Limb (tissue), 2 donors: ENCODE data around the gene TBC1D20.
A peak's percentile ranks its signal among the peaks of the same experiment; 100 is the strongest.

ENCODE experiments used
- DNase-seq, 2 donors: peaks; one replicate each; pipeline ENCODE4 v3.0.0-alpha.2; 2016; ENCODE audit errors: extremely low spot score in 2 of 2

TBC1D20 gene

DNA sequence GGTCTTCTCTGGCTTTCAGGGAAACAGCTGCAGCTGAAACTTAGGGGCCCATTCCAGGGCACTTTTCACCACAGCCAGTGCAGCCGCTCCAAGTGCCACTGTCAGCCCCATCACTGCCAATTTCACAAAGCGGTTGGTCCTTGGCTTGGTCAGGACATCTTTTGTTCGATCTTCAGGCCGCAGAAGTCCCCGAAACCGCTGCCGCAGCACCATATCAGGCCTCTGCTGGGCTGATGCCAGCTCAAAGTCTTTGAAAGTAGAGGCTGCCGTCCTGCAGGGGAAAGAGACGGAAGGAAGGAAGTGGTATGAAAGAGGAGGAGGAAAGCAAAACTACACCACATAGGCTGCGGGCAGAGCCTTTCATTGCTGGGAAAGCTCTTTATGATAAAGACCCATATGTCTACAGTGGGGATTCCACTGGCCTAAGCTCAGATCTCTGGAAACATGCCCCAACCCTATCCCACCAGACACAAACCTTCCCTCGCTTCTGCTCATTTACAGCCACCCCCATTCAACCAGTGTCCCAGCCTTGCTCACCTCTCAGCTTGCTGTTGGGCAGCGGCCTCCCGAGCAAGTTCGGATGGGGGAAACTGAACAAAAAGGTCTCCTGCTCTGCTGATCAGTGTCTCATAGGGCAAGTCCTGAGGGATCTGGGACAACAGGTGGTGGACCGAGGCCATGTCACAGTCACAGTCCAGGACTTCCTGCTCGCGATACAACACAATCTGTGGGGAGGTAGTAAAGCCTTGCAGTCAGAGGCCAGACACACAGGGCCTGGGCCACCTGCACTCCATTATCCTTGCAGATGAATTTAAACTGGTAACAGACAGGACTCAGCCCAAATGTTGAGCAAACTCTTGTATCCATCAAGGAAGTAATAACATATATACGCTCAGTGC lies 23.5 kb downstream of the TBC1D20 start:
- no peak for DNase-seq

DNA sequence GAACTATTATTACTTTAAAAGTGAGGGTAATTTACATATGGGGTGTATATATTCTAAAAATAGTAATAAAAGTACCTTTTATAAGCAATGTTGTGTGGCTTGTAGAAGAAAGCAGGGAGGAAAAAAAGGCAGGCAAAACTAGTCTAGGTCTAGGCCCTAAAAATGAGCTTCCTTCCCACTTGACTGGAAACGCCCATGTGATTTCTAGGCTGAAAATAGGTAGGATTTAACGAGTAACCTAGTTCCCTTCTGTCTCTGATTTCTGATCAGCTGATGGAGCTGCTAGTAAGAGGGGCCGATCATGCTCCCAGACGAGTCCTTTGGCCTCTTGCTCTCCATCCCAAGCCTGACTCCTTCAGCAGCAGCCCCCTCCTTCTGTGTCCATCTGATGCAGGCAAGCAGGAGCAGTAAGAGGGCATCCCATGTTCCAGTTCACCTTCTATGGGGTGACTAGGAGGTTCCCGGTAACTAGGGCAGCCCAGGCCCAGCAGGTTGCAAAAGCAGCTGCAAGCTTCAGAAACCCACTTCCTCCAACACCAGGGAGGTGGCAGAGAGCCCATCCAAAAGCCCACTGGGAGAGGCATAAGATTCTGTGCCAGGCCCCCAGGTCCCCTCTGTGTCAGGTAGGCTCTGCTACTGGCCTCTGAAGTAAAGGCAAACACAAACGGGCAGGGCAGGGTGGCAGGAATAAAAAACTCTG lies 24.4 kb downstream of the TBC1D20 start:
- no peak for DNase-seq

DNA sequence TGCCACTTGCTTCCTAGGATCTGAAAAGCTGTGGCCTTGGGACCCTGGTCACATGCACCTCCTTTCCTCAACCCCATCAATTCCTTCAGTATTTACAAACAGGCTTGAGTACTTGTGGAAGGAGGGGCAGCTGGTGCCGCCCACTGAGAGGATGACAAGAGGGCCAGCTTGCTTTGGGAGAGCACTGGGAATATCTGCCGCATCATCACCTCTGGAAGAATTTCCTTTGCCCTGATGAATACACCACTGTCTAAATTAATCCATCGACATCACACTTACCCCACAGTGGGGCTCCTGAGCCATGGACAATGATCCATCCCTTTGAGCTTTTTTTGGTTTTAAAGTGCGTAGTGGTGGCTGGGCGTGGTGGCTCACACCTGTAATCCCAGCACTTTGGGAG lies 25.9 kb downstream of the TBC1D20 start:
- no peak for DNase-seq

DNA sequence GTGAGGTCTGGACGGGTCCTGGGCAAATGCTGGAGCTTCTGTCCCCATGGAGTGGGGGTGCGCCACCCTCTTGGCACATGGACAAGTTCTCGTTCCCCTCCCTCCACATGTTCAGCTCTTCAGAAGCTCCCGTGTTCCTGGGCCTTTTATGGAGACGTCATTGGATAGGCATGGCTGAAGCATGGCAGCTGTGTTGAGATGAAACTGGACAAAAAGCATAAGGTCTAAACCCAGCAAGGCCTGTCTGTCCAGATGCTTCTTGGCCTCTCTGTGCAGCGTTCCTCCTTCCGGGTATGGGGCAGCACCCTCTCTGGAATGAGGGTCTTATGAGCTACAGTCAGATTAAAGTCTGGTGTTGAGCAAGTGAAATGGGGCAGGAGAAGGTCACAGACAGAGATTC lies 26.8 kb downstream of the TBC1D20 start:
- no peak for DNase-seq

DNA sequence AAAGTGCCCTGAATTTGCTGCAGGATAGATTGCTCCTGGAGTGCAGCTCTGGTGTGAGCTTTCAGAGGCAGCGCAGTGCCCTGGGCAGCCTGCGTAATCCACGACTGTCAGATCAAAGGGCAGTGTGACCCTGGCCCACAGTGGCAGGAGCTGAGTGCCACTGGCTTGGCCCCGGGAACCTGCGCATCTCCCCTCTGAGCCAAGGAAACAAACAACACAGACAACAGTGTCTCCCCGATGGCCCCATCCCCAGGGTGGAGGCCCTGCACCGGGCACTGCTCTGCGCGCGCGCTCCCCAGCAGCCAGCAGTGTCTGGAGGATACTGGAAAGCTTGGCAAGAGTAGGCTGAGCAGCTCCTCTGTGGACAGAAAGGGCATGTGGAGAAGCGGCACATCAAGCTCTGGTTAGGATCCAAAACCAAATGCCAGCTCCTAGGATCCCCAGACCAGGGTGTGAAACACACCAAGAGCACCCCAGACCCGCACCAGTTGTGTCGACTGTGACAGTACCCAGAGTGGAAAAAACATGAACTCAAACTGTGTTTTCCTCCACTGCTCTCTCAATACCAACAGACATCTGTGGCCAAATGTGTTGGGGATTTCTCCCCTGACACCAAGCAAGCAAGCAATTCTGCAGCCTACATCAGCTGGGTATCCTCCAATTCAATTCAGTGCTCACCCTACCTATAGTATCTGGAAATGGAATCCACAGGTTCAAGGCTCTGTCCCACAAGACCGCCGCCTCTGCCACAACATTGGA lies 27.5 kb downstream of the TBC1D20 start:
- DNase-seq: no peak

DNA sequence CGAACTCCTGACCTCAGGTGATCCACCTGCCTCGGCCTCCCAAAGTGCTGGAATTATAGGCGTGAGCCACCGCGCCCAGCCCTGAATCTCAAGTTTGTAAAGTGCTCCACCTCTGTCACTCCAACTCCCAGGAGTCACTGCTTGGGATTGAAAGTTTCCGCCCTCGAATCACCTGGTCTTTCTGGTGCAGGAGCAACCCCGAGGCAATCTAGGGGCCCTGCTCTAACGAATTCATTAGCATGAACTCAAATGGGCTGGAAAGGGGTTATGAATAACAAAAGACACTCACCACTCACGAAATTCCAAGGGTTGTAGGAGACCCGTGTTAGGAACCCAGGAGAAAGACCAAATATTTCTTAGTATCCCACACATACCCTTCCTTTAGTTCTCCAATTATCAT lies 28.1 kb downstream of the TBC1D20 start:
- no peak for DNase-seq

DNA sequence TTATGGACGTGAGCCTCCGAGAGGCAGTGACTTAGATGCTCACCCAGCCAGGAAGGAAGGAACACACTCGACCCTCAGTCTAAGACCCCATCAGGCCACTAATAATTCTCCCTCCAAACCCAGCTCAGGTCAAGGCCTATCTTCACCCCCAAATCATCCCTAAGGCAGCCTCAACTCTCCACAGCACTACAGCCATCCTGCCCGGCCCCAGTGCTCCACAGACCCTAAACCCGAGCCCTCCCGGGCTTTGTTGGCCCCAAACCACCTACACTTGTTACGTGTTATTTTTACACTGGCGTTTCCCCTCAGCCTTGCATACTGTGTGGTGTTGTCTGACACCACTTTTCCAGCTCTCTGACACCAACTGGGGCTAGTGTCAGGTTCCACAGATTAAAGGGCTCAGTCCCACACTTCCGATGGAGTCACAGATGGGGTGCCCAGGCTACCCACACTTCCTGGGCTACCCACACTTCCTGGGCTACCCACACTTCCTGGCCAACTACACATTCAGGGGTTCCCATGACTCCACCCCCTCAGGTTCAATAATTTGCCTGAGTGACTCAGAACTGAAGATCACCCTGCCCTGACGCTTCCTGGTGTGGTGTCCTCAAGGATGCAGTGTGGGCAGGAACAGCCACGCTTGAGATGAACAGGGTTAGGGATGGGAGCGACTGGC lies 28.9 kb downstream of the TBC1D20 start:
- DNase-seq: no peak

DNA sequence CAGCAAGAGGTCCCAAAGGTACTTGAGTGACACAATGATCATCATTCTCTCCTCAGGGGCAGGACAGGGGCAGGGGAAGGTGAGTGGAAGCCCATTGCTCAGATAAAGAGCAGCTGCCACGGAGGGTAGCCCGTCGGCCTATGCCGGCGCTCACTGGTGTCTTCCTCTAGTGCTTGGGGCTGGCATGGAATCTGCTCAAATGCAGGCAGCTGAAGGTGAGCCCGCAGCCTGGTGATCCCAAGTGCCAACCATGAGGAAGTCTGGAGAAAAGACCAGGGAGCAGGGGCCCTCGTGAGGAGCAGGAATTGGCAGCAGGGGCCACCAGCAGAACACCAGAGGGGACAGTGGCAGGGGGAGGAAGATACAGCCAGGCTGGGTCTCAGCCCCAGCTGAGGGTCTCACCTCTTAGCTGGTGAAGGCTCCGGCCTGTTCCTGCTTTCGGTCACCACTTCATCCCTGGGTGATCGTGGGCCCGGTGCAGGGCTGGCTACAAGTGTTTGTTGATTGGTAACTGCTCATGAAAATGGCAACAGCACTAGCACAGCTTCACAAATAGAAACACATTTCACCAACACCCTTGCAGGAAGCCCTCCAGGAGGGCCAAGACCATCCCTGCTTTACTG lies 29.5 kb downstream of the TBC1D20 start:
- DNase-seq: no peak

DNA sequence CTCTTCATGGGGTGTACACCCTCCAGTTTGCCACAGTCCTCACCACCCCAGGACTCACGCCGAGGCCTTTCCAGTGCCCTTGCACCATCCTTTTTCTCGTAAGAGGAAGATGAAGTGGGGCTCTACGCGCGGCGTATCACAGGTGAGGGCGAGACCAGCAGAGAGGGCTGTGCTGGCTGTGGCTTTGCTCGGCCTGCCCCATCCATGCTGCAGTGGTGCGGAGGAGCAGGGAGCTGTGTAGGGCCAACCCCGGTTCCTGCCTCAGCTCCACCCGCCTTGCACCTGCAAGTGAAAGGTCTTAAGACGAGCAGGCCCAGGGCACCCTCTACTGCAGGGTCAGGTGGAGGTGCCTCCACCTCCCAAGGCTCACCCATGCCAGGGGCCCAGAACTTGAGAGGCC lies 30.1 kb downstream of the TBC1D20 start:
- no peak for DNase-seq

DNA sequence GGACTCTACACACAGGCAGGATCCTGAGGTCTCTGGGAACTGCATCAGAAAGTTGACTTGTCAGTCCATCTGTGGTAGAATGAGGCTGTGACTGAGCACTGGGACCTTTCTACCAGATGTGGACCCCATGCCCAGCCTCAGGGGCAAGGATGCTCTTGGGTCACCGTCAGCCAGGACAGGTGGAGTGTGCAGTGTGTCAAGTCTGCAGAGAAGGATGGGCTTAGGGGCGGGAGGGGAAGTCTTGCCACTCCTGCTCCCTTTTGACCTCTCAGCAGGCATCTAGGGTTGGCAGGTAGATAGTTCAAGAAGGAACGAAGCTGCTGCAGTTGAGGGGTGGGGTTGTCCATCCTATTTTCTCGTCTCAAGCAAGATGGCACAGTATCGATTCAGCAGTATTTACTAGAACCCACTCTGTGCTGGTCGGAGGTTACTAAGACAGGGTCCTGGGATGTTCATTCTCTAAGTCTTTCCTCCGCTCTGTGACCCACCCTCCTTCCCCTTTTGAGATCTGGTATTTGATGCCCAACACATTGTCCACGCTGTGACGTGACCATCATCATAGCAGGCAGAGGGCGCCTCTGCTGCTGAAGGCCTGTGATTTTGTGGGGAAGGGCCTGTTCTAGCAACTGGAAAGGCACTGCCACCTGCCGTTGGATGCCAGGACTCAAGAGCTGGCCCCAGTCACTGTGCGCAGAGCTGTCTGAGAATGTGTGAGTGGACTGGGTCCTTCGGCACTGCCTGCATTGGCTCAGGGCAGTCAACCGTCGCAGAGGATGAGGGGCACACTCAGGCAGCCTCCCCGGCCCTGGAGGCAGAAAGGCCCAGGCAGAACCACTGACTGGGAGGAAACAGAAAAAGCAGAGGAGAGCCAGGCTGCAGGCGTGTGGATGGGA lies 31.1 kb downstream of the TBC1D20 start:
- DNase-seq: peak; percentile 32 to 65

DNA sequence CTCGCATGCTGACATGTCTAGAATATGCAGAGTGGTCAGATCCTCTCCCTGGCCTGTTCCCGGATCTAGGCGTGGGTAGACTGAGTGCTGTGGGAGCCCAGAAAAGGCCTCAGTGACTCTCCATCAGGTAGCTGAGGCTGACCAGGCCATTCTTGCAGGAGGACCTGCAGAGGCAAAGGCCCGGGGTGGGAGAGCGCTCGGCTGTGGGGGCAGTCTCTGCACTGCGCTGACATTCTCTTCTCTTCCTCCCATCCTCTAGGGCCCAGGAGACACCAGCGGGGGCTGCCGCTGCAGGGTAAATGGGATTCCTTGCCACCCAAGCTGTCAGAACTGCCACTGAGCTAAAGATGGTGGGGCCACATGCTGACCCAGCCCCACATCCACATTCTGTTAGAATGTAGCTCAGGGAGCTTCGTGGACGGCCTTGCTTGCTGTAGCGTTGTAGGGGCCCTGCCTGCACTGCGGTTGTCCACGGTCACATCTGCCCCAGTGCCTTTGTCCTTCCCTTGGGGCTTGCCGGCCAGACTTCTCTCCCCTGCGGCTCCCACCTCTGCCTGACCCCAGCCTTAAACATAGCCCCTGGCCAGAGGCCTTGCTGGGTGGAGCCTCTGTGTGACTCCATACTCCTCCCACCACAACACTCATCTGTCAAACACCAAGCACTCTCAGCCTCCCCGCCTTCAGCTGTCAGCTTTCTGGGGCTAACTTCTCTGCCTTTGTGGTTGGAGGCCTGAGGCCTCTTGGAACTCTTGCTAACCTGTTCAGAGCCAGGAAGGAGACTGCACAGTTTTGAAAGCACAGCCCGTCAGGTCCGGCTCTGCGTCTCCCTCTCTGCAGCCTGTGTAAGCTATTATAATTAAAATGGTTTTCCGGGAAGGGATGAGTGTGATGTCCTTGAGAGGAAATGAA lies 32.0 kb downstream of the TBC1D20 start:
- no peak for DNase-seq

DNA sequence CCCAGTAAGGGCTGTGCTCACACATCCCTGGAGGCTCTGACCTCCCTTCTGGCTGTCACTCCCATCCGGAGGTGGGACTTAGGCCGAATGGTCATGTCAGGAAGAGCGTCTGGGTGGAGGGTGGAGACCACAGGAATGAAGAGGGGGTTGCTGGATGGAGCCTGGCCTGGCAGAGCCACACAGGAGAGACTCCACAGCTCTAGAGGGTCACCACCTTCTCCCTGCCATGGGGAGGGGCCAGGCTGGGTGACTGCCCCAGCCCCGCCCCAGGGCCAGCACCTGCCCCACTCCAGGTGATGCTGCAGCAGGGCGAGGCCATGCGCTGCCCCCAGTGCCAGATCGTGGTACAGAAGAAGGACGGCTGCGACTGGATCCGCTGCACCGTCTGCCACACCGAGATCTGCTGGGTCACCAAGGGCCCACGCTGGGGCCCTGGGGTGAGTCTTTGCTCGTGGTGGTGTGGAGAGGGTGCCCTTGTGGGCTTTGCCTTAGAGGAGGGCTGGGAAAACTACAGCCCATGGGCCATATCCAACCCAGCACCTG lies 33.6 kb downstream of the TBC1D20 start:
- DNase-seq: no peak

DNA sequence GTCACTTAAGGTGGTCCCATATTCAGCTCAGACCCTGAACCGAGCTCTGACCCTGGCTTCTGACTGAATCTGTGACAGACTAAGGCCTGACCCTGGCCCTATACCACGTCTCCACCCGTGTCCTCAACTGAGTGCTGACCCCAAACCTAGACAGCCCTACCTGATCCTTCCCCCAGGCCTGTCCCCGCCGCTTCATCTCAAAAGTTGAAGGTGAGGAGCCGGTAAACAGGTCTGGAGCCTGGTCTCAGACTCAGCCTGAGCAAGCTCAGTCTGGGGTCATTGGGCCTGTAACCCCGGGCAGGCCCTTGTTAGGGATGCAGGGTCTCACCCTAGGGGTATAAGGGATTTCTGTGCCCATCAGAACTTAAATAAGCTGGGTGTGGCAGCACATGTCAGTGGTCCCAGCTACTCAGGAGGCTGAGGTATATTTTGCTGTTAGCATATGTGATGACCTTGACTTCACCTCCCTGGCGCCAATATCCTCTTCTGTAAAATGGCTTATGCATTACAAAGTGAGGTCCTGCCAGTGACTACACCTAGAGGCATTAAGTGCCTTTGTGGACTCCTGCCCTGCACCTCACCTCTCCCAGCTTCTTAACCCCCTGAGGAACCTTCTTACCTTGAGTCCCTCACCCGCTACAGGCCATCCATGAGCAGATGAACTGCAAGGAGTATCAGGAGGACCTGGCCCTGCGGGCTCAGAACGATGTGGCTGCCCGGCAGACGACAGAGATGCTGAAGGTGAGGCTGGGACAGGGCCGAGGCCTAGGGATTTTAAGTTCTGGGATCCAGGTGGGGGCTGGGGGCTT lies 34.3 kb downstream of the TBC1D20 start:
- no peak for DNase-seq

DNA sequence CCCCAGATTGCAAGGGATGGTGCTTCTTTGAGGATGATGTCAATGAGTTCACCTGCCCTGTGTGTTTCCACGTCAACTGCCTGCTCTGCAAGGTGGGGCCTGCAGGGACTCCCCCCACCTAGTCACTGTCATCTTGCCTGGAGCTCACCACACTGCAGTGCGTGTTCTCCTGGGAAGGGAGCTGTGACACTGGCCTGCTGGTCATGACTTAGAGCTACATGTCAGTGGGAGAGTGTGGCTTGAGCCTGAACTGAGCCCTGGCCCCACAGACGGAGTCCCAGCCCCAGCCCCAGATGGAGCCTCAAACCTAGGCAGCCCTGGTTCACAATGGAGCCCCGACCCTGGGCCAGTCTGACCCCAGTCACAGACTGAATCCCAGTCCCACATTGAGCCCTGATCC lies 34.9 kb downstream of the TBC1D20 start:
- no peak for DNase-seq

DNA sequence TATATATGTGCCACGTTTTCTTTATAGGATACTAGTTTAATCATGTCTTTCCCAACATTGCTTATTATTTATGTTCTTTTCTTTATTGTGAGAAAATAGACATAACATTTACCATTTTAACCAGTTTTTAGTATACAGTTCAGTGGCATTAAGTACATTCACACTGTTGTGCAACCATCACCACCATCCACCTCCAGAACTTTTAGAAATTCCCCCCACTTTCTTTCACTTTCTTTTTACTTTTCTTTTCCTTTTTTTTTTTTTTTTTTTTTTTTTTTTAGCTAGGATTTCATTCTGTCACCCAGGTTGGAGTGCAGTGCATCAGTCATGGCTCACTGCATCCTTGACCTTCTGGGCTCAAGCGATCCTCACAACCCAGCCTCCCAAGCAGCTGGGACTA lies 35.8 kb downstream of the TBC1D20 start:
- DNase-seq: no peak

DNA sequence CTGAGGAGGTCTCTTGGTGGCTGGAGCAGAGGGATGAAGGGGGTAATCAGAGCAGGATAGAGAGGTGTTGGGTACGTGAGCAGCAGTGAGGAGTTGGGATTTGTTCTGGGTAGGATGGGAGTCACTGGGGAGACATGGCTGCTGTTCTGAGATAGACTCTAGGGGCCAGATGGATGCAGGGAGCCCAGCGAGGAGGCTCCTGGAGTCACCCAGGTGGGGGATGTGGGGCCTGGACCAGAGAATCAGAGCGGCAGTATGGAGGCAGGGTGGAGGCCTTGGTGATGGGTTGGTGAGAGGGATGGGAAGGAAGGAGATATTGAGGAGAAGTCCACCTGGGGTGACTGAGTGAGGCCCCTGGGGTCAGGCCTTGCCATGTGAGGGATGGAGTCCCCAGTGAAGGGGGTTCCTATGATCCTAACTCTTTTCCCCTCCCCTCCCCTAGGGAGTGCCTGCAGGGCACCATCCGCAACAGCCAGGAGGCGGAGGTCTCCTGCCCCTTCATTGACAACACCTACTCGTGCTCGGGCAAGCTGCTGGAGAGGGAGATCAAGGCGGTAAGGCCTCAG lies 40.6 kb downstream of the TBC1D20 start:
- DNase-seq: no peak

DNA sequence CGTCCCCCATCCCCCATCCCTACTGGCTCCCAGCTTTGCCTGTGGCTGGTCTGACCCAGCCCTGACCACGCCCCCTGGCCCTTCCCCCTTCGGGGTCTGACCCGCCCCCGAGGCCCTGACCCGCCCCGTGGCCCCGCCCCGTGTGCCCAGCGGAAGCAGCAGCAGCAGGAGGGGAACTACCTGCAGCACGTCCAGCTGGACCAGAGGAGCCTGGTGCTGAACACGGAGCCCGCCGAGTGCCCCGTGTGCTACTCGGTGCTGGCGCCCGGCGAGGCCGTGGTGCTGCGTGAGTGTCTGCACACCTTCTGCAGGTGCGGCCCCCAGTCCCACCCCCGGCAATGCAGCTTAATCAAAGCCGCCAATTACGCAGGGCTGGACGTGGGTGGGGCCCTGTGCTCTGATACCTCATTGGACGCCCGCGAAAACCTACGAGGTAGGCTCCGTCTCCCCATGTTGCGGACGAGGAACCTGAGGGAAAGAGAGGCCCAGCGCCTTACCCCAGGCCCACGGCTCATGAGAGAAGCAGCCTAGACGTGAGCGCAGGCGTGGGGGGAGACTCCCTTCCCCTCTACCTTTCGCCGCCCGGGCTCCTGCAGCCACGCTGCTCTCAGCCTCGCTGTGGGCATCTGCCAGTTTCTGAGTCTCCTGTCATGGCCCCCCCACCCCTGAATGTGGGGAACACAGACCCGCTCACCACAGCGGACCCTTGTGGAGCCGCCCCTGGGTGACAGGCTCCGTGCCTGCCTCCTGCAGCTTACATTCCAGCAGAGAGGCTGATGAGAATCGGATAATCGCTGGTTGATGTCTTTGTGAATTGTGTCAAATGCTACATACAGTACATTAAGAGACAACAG lies 41.4 kb downstream of the TBC1D20 start:
- no peak for DNase-seq
